Mesenteric fat pad (tissue), 1 donor: ENCODE measurements around the gene PSTPIP1. TPM values are rescaled to one million over a fixed set of nuclear protein-coding genes. Genes with fewer than 3 reads are reported as not detected.

ENCODE experiments used
- DNase-seq: peaks from one replicate; pipeline ENCODE4 v3.0.0-alpha.2; 2020; ENCODE audit warnings: low spot score
- total RNA-seq: library from RNA; stranded (reverse); fragmentation: NEBNext Ultra II Directional; extraction: Animal tissue kit (Norgen Biotek cat#: 25700); gene quantifications from one replicate; pipeline ENCODE4 v1.2.1, GENCODE V29; 2021
- donor health status: DM: yes; HTN: yes; CAD: no.

Gene PSTPIP1
- total RNA-seq, 1 donor from 2014 or later: 24.8 TPM

GRCh38 chr15:77030048-77030927, 35.4 kb downstream of the PSTPIP1 start:
- peak; percentile 87 for DNase-seq

GRCh38 chr15:77030928-77031375, 36.0 kb downstream of the PSTPIP1 start:
- DNase-seq: no peak

GRCh38 chr15:77031376-77032050, 36.6 kb downstream of the PSTPIP1 start:
- DNase-seq: peak; percentile 82

GRCh38 chr15:77032052-77032646, 37.2 kb downstream of the PSTPIP1 start:
- DNase-seq: peak; percentile 79

GRCh38 chr15:77032647-77033416, 37.9 kb downstream of the PSTPIP1 start:
- peak; percentile 87 for DNase-seq

GRCh38 chr15:77033417-77033728, 38.4 kb downstream of the PSTPIP1 start:
- DNase-seq: no peak

GRCh38 chr15:77033729-77034671, 39.1 kb downstream of the PSTPIP1 start:
- DNase-seq: peak; percentile 84

- DNase-seq: peak; percentile 86
Measured at GRCh38 chr15:77034695-77035489, 40.0 kb downstream of the PSTPIP1 start.

GRCh38 chr15:77035584-77035983, 40.7 kb downstream of the PSTPIP1 start:
- no peak for DNase-seq

- no peak for DNase-seq
Measured at GRCh38 chr15:77035999-77036471, 41.1 kb downstream of the PSTPIP1 start.

GRCh38 chr15:77036537-77037387, 41.8 kb downstream of the PSTPIP1 start:
- peak; percentile 69 for DNase-seq

- DNase-seq: no peak
Measured at GRCh38 chr15:77037388-77038209, 42.7 kb downstream of the PSTPIP1 start.

GRCh38 chr15:77038312-77039216, 43.6 kb downstream of the PSTPIP1 start:
- DNase-seq: no peak

GRCh38 chr15:77039217-77039533, 44.2 kb downstream of the PSTPIP1 start:
- DNase-seq: no peak

GRCh38 chr15:77039848-77040247, 44.9 kb downstream of the PSTPIP1 start:
- no peak for DNase-seq

GRCh38 chr15:77040673-77041072, 45.7 kb downstream of the PSTPIP1 start:
- DNase-seq: no peak
